Right atrium auricular region (tissue), 2 donors: ENCODE data around the gene COL23A1. TPM values are rescaled to one million over a fixed set of nuclear protein-coding genes. Genes with fewer than 3 reads are reported as not detected.
"Not testable (repeated sequence)": the region's sequence is repeated elsewhere in the genome, so short reads cannot be mapped to it uniquely, and the experiment has no call there.

Experiments
- DNase-seq: peaks from one replicate; pipeline ENCODE4 v3.0.0-alpha.2; 2019; ENCODE audit warnings: low spot score
- H3K27ac ChIP-seq, 2 donors: fragments of 200-600 bp; sonication (generic); 1 replicate in 1 of 2; 2 replicates in 1 of 2; pipeline ENCODE4 v1.5.1; 2016 to 2019
- H3K27me3 ChIP-seq, 2 donors: fragments of 200-600 bp; sonication (generic); one replicate each; pipeline versions ENCODE4 v1.5.1 to v1.6.0; 2017 to 2019
- H3K36me3 ChIP-seq: fragments of 200-600 bp; sonication (generic); one replicate; pipeline ENCODE4 v1.5.1; 2016
- H3K4me1 ChIP-seq, 2 donors: fragments of 200-600 bp; sonication (generic); one replicate each; pipeline versions ENCODE4 v1.5.1 to v1.6.0; 2017 to 2019
- H3K4me3 ChIP-seq, 2 donors: fragments of 200-600 bp; sonication (generic); 1 replicate in 1 of 2; 2 replicates in 1 of 2; pipeline ENCODE4 v1.5.1; 2017 to 2019; ENCODE audit warnings: mild to moderate bottlenecking in 1 of 2, moderate library complexity in 1 of 2
- H3K9me3 ChIP-seq, 2 donors: fragments of 200-600 bp; sonication (generic); one replicate each; pipeline ENCODE4 v1.5.1; 2019
- CTCF ChIP-seq, 2 donors: fragments of 200-600 bp; sonication (generic); IDR thresholded peaks; one replicate each; pipeline ENCODE4 v1.5.1; 2019; ENCODE audit warnings: antibody characterized with exemption in 2 of 2
- total RNA-seq, 2 donors: library from RNA; depleted of rRNA; stranded (reverse); fragments of >200 nt; gene quantifications; one replicate each; pipeline ENCODE4 v1.1.0, GENCODE V29; 2016

The COL23A1 gene
- total RNA-seq, 2 donors from 2014 or later = 5.7 to 6.8 TPM

- Histone ChIP-seq H3K27me3 (no peaks in the 10 kb centered on the region), H3K4me3 (no peak overlapping the region), H3K9me3 (no peaks in the 10 kb centered on the region), H3K4me1 (no peaks in the 10 kb centered on the region), H3K36me3 (no peaks in the 10 kb centered on the region), H3K27ac (no peak overlapping the region)
- no peak for TF ChIP-seq CTCF (IDR thresholded peaks at IDR 0.05)
- DNase-seq = no peak
Observed at GRCh38 chr5:178304016-178304415, 286.2 kb downstream of the COL23A1 start.

- not testable (repeated sequence) for H3K27me3 ChIP-seq, DNase-seq, H3K9me3 ChIP-seq, H3K36me3 ChIP-seq, H3K27ac ChIP-seq, H3K4me3 ChIP-seq, H3K4me1 ChIP-seq
Observed at GRCh38 chr5:178302321-178302720, 287.9 kb downstream of the COL23A1 start.

GRCh38 chr5:178301641-178302040 lies 288.6 kb downstream of the COL23A1 start:
- no peak for DNase-seq
- Histone ChIP-seq H3K4me3 (no peak overlapping the region), H3K27ac (no peak overlapping the region), H3K36me3 (no peaks in the 10 kb centered on the region), H3K9me3 (no peaks in the 10 kb centered on the region), H3K4me1 (no peaks in the 10 kb centered on the region), H3K27me3 (no peaks in the 10 kb centered on the region)
- TF ChIP-seq CTCF (IDR thresholded peaks at IDR 0.05) = no peak

- no peak for DNase-seq
- H3K9me3 ChIP-seq = no peaks in the 10 kb centered on the region
- no peak for TF ChIP-seq CTCF (IDR thresholded peaks at IDR 0.05)
Observed at GRCh38 chr5:178298283-178298807, 291.8 kb downstream of the COL23A1 start.

GRCh38 chr5:178297751-178298150 lies 292.4 kb downstream of the COL23A1 start:
- Histone ChIP-seq H3K27ac (no peak overlapping the region), H3K9me3 (no peaks in the 10 kb centered on the region), H3K4me3 (no peak overlapping the region), H3K4me1 (no peaks in the 10 kb centered on the region), H3K36me3 (no peaks in the 10 kb centered on the region), H3K27me3 (no peaks in the 10 kb centered on the region)
- no peak for DNase-seq
- TF ChIP-seq CTCF (IDR thresholded peaks at IDR 0.05) = no peak

More at GRCh38 chr5:178298283-178298807, 291.8 kb downstream of the COL23A1 start:
- Histone ChIP-seq H3K4me1 (no peaks in the 10 kb centered on the region), H3K4me3 (no peak overlapping the region), H3K36me3 (no peaks in the 10 kb centered on the region), H3K27ac (no peak overlapping the region), H3K27me3 (no peaks in the 10 kb centered on the region)

GRCh38 chr5:178296066-178296465 lies 294.1 kb downstream of the COL23A1 start:
- no peaks in the 10 kb centered on the region for H3K27me3 ChIP-seq
- no peak overlapping the region for H3K4me3 ChIP-seq
- TF ChIP-seq CTCF (IDR thresholded peaks at IDR 0.05) = no peak
- DNase-seq = no peak
- no peak overlapping the region for H3K27ac ChIP-seq
- no peaks in the 10 kb centered on the region for H3K36me3 ChIP-seq
- no peaks in the 10 kb centered on the region for H3K9me3 ChIP-seq
- no peaks in the 10 kb centered on the region for H3K4me1 ChIP-seq
